ENCODE data around the gene REXO4.

DNA sequence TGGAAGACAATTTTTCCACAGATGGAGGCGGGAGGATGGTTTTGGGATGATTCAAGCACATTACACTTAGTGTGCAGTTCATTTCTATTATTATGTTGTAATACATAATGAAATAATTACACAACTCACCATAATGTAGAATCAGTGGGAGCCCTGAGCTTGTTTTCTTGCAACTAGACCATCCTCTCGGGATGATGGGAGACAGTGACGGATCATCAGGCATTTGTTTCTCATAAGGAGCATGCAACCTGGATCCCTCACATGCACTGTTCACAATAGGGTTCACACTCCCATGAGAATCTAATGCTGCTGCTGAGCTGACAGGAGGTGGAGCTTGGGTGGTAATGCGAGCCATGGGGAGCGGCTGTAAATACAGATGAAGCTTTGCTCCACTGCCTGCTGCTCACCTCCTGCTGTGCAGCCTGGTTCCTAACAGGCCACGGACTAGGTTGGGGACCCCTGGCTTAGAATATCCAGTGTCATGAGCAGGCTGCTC is 40.0 kb downstream of the REXO4 start:
- TF ChIP-seq EP300 (IDR thresholded peaks at IDR 0.05), result no peak
- no peak for TF ChIP-seq CTCF (IDR thresholded peaks at IDR 0.05)
- peak in 1 of 3 donors; percentile 58 for TF ChIP-seq POLR2AphosphoS5 (IDR thresholded peaks at IDR 0.05)

Measured in suprapubic skin (tissue), 4 donors.